GM21390 (cell line): ENCODE data around the gene MED12L.

Source experiments
- ATAC-seq: cut with Tn5 transposase; IDR thresholded peaks from one replicate; pipeline ENCODE4 v1.9.1; 2021; ENCODE audit not compliant: unreplicated experiment

Gene MED12L

GRCh38 chr3:151283907-151284461 is 198.5 kb downstream of the MED12L start:
- ATAC-seq = no peak

GRCh38 chr3:151285940-151286339 is 200.5 kb downstream of the MED12L start:
- no peak for ATAC-seq

GRCh38 chr3:151289445-151289844 is 204.0 kb downstream of the MED12L start:
- ATAC-seq = no peak

- no peak for ATAC-seq
These were observed 205.2 kb downstream of the MED12L start for GRCh38 chr3:151290673-151291072.

- no peak for ATAC-seq
These were observed 207.7 kb downstream of the MED12L start for GRCh38 chr3:151293127-151293526.

GRCh38 chr3:151296226-151296625 is 210.8 kb downstream of the MED12L start:
- ATAC-seq = no peak

- ATAC-seq = no peak
These were observed 212.0 kb downstream of the MED12L start for GRCh38 chr3:151297429-151297828.

GRCh38 chr3:151299006-151299405 is 213.5 kb downstream of the MED12L start:
- ATAC-seq = no peak

- ATAC-seq = no peak
These were observed 215.1 kb downstream of the MED12L start for GRCh38 chr3:151300539-151300938.

- no peak for ATAC-seq
These were observed 216.3 kb downstream of the MED12L start for GRCh38 chr3:151301787-151302186.

GRCh38 chr3:151303751-151304150 is 218.3 kb downstream of the MED12L start:
- no peak for ATAC-seq

- no peak for ATAC-seq
These were observed 219.8 kb downstream of the MED12L start for GRCh38 chr3:151305060-151305774.

GRCh38 chr3:151305775-151306151 is 220.3 kb downstream of the MED12L start:
- no peak for ATAC-seq

- ATAC-seq = no peak
These were observed 220.8 kb downstream of the MED12L start for GRCh38 chr3:151306168-151306810.

GRCh38 chr3:151307131-151307530 is 221.7 kb downstream of the MED12L start:
- no peak for ATAC-seq

- ATAC-seq = no peak
These were observed 222.4 kb downstream of the MED12L start for GRCh38 chr3:151307583-151308488.

- no peak for ATAC-seq
These were observed 224.1 kb downstream of the MED12L start for GRCh38 chr3:151309566-151309965.

GRCh38 chr3:151312972-151313371 is 227.5 kb downstream of the MED12L start:
- no peak for ATAC-seq

GRCh38 chr3:151314137-151314536 is 228.7 kb downstream of the MED12L start:
- no peak for ATAC-seq

GRCh38 chr3:151314593-151314992 is 229.1 kb downstream of the MED12L start:
- no peak for ATAC-seq

- ATAC-seq = no peak
These were observed 229.7 kb downstream of the MED12L start for GRCh38 chr3:151315136-151315535.
